Measurements from ENCODE around the gene AMDHD2.

AMDHD2 gene

DNA sequence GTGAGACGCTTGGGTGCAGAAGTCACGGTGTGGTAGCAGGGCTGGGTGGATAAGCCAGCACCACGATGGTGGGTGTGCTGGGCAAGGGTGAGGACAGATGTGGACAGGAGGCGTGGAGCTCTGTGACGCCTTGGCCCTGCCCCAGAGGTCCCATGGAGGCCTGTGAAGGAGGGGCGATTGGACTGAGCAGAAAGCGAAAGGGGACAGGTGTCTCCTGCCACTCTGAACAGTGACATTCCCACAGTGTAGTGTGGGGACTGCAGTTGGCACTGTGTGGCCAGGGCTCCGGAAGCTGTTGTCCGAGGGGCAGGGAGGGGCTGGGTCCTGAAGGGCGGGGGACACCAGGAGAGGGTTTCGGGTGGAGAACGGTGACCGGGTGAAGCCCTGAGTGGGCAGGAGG, 37.9 kb upstream of the AMDHD2 start:
- Histone ChIP-seq H3K27me3 (replicated peaks in 2 of 5; ENCODE audit: control insufficient read depth in 4 of 5, insufficient read depth in 5 of 5, low read length in 4 of 5) (no peaks in the 10 kb centered on the region), H3K27ac (ENCODE audit: insufficient read depth in 1 of 2, low read depth in 1 of 2, low read length in 2 of 2, poor library complexity in 1 of 2, severe bottlenecking in 2 of 2) (no peak overlapping the region), H3K36me3 (ENCODE audit: control insufficient read depth in 4 of 4, insufficient read depth in 4 of 4, low read length in 3 of 4) (peaks cover 0 to 33% (median 2%) of the 10 kb centered on the region in 4 experiments), H3K4me3 (ENCODE audit: control insufficient read depth in 1 of 7, extremely low read depth in 1 of 7, insufficient read depth in 4 of 7, low read depth in 2 of 7, low read length in 6 of 7) (no peak overlapping the region), H3K9me3 (ENCODE audit: control extremely low read depth in 1 of 5, control insufficient read depth in 4 of 5, insufficient read depth in 2 of 5, low read depth in 1 of 5, low read length in 4 of 5) (no peaks in the 10 kb centered on the region), H3K4me1 (ENCODE audit: control extremely low read depth in 1 of 4, control insufficient read depth in 4 of 4, insufficient read depth in 4 of 4, low read length in 3 of 4) (peaks cover 2 to 28% (median 21%) of the 10 kb centered on the region in 4 experiments)
- no peak for DNase-seq
- WGBS (ENCODE audit: insufficient coverage), result 96% methylated on average over 11 of the region's 13 CpGs
- POLR2A ChIA-PET, result no interaction called here
- CTCF ChIA-PET, result interaction anchor here (0.9 to 1.5 kb wide), 4 partner anchors 9 to 25 kb away, joined by 3 to 4 read pairs (median 3); no protein-coding TSS in a partner anchor

DNA sequence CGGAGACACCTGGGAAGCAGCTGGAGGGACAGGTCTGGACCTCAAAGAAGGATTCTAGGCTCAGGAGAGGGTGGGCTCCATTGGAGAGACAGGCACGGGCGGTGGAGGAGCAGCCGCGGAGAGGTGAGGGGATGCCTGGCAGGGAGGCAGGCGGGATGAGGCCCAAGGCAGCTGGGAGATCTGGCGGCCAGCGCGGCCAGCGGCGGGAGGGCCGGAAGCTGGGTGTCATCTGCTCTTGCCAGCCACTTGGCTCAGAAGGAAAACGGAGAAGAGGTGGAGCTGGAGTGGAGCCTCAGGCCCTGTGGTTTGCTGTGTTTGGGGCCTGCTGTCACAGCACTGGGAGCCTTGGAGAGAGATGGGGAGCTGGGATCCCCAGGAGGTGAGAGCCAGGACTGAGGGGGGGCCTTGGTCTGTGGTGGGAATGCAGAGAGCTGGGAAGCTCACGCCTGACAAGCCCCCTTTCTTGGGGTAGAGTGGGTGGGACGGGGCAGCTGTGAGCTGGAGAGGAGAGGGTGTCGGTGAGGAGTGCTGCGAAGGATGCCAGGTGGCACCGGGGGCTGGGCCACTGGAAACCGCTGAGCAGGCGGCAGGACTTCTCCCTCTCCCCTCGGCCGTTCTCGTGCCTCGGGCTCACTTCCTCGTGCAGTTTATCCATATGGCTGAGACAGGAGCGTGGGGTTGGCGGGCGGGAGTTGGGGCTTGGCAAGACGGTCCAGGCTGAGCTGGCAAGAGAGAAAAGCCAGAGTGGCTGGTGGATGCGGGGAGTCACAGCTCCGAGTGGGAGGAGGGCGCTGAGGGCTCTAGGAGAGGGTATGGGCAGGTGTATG, 37.2 kb upstream of the AMDHD2 start:
- POLR2A ChIA-PET, result no interaction called here
- no peaks in the 10 kb centered on the region for H3K9me3 ChIP-seq (ENCODE audit: control extremely low read depth in 1 of 5, control insufficient read depth in 4 of 5, insufficient read depth in 2 of 5, low read depth in 1 of 5, low read length in 4 of 5)
- no peak for DNase-seq
- WGBS (ENCODE audit: insufficient coverage), result 98% methylated on average over 23 of the region's 32 CpGs
- peaks cover 0 to 33% (median 2%) of the 10 kb centered on the region in 4 experiments for H3K36me3 ChIP-seq (ENCODE audit: control insufficient read depth in 4 of 4, insufficient read depth in 4 of 4, low read length in 3 of 4)
- H3K4me1 ChIP-seq (ENCODE audit: control extremely low read depth in 1 of 4, control insufficient read depth in 4 of 4, insufficient read depth in 4 of 4, low read length in 3 of 4), result peaks cover 2 to 35% (median 28%) of the 10 kb centered on the region in 4 experiments
- no peak overlapping the region for H3K4me3 ChIP-seq (ENCODE audit: control insufficient read depth in 1 of 7, extremely low read depth in 1 of 7, insufficient read depth in 4 of 7, low read depth in 2 of 7, low read length in 6 of 7)
- CTCF ChIA-PET, result interaction anchor here (0.9 to 1.5 kb wide), 5 partner anchors 10 to 24 kb away, joined by 3 to 6 read pairs (median 3); no protein-coding TSS in a partner anchor
- no peaks in the 10 kb centered on the region for H3K27me3 ChIP-seq (replicated peaks in 2 of 5; ENCODE audit: control insufficient read depth in 4 of 5, insufficient read depth in 5 of 5, low read length in 4 of 5)
- H3K27ac ChIP-seq (ENCODE audit: insufficient read depth in 1 of 2, low read depth in 1 of 2, low read length in 2 of 2, poor library complexity in 1 of 2, severe bottlenecking in 2 of 2), result no peak overlapping the region

DNA sequence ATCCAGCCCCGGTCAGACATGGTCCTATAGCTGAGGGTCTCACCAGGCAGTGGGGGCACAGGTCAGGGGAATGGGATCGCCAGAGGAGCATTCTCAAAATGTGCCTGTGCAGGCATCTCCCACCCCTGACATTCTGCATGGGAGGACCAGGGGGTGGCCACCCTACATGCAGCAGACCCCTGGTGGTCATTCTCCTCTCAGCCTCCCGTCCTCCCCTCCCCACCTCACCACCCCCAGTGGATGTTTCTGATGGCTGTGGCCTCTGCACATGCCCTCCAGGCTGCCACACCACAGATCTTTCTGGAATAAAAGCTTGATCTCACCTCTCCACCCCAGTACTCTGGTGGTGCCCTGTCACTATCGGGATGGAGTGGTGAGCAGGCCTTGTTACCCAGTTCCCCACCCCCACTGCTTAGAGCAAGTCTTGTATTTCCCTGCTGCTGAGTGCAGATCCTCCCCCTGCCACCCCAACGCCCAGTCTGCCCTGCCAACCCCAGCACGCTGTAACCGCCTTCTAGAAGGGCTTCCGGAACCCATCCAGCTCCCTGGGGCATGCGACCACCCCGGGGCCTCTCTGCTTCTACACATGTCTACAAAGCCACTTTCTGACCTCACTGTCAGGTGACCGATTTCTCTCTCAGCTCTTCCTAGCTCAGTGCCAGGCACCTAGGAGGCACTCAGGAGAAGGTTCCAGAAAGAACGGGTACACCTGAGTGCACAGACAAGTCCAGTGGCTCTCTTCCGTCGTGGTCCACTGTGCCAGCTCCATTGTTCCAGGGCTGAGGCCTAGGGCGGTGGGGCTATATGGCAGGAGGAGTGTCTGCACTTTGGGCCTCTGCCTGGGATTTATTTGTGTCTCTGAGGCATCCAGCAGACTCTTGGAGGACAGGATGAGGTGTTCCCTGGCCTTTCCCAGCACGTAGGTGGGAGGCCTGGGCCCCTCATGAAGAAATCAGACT, 36.0 kb upstream of the AMDHD2 start:
- Histone ChIP-seq H3K27ac (ENCODE audit: insufficient read depth in 1 of 2, low read depth in 1 of 2, low read length in 2 of 2, poor library complexity in 1 of 2, severe bottlenecking in 2 of 2) (no peak overlapping the region), H3K9me3 (ENCODE audit: control extremely low read depth in 1 of 5, control insufficient read depth in 4 of 5, insufficient read depth in 2 of 5, low read depth in 1 of 5, low read length in 4 of 5) (no peaks in the 10 kb centered on the region), H3K4me1 (ENCODE audit: control extremely low read depth in 1 of 4, control insufficient read depth in 4 of 4, insufficient read depth in 4 of 4, low read length in 3 of 4) (peaks cover 2 to 41% (median 34%) of the 10 kb centered on the region in 4 experiments), H3K27me3 (replicated peaks in 2 of 5; ENCODE audit: control insufficient read depth in 4 of 5, insufficient read depth in 5 of 5, low read length in 4 of 5) (no peaks in the 10 kb centered on the region), H3K36me3 (ENCODE audit: control insufficient read depth in 4 of 4, insufficient read depth in 4 of 4, low read length in 3 of 4) (peaks cover 0 to 32% (median under 1%) of the 10 kb centered on the region in 4 experiments), H3K4me3 (ENCODE audit: control insufficient read depth in 1 of 7, extremely low read depth in 1 of 7, insufficient read depth in 4 of 7, low read depth in 2 of 7, low read length in 6 of 7) (no peak overlapping the region)
- WGBS (ENCODE audit: insufficient coverage), result 93% methylated on average over 16 of the region's 16 CpGs
- ChIA-PET CTCF (interaction anchor here (1.0 to 1.3 kb wide), 3 partner anchors 15 to 22 kb away, joined by 3 to 6 read pairs (median 3); no protein-coding TSS in a partner anchor), POLR2A (no interaction called here)
- no peak for DNase-seq

DNA sequence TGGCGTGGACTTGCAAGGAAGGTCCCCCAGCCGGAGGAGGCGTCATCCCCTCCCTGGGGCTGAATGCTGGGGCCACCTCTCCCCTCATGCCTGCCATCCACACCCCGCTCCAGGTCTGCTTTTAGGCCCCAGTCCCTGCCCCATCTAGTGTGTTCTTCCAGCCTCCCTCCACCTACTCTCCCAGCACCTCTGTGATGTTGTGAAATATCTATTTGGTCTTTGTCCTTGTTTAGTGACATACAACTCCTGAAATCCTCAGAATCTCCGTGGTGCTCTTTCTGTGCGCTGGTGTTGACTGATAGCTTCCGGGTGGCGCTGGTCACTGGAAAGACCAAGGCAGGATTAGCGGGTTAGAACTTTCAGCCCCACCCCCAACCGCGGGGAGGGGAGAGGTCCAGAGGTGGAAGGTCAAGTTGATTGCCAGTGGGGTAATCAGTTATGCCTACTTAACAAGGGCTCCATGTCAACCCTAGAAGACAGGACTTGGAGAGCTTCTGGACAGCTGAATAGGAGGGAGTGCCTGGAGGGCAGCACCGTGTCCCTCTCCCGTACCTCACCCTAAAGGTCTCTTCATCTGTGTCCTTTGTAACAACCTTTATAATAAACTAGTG, 35.2 kb upstream of the AMDHD2 start:
- Histone ChIP-seq H3K4me3 (ENCODE audit: control insufficient read depth in 1 of 7, extremely low read depth in 1 of 7, insufficient read depth in 4 of 7, low read depth in 2 of 7, low read length in 6 of 7) (no peak overlapping the region), H3K4me1 (ENCODE audit: control extremely low read depth in 1 of 4, control insufficient read depth in 4 of 4, insufficient read depth in 4 of 4, low read length in 3 of 4) (peaks cover 2 to 41% (median 34%) of the 10 kb centered on the region in 4 experiments), H3K27ac (ENCODE audit: insufficient read depth in 1 of 2, low read depth in 1 of 2, low read length in 2 of 2, poor library complexity in 1 of 2, severe bottlenecking in 2 of 2) (no peak overlapping the region), H3K36me3 (ENCODE audit: control insufficient read depth in 4 of 4, insufficient read depth in 4 of 4, low read length in 3 of 4) (peaks cover 0 to 29% (median 0%) of the 10 kb centered on the region in 4 experiments), H3K27me3 (replicated peaks in 2 of 5; ENCODE audit: control insufficient read depth in 4 of 5, insufficient read depth in 5 of 5, low read length in 4 of 5) (no peaks in the 10 kb centered on the region), H3K9me3 (ENCODE audit: control extremely low read depth in 1 of 5, control insufficient read depth in 4 of 5, insufficient read depth in 2 of 5, low read depth in 1 of 5, low read length in 4 of 5) (no peaks in the 10 kb centered on the region)
- POLR2A ChIA-PET, result no interaction called here
- no peak for DNase-seq
- WGBS (ENCODE audit: insufficient coverage), result 95% methylated on average over 10 of the region's 13 CpGs
- CTCF ChIA-PET, result interaction anchor here (0.9 to 6.0 kb wide), 5 partner anchors 9 to 55 kb away, joined by 3 to 42 read pairs (median 11); partner anchors contain the start of genes CCNF and TBC1D24

DNA sequence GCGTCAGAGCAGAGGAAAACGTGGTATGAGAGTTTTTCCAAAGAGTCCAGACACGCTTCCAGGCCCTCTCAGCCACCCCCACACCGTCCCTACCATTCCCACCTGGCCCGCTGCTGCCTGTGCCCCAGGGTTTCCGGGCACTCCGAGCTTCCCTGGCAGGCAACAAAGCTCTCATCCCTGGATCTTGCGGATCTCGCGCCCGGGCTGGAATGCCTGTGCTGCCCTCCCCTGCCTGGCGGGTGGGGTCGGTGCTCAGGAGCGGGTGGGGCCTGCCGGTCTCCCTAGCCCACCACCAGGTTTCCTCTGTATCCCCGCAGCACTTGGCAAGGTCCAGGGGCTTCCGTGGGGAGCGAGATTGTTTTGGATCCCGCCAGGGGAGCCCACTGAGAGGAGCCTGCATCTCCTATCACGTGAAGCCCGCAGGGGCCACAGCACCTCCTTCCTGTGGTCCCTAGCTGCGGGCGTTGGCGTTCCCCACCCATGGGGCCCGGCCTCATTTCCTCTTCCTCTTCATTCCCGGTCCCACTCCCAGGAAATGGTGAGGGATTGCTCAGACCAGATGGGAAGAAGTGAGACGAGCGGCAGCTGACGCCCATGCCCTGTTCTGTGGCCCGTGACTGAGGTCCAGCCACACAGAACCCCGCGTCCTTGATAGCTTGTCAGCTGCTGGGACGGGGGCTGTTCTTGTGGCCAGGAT, 34.2 kb upstream of the AMDHD2 start:
- no peak for DNase-seq
- Histone ChIP-seq H3K9me3 (ENCODE audit: control extremely low read depth in 1 of 5, control insufficient read depth in 4 of 5, insufficient read depth in 2 of 5, low read depth in 1 of 5, low read length in 4 of 5) (no peaks in the 10 kb centered on the region), H3K36me3 (ENCODE audit: control insufficient read depth in 4 of 4, insufficient read depth in 4 of 4, low read length in 3 of 4) (peaks cover 0 to 31% (median 0%) of the 10 kb centered on the region in 4 experiments), H3K27me3 (replicated peaks in 2 of 5; ENCODE audit: control insufficient read depth in 4 of 5, insufficient read depth in 5 of 5, low read length in 4 of 5) (no peaks in the 10 kb centered on the region), H3K4me3 (ENCODE audit: control insufficient read depth in 1 of 7, extremely low read depth in 1 of 7, insufficient read depth in 4 of 7, low read depth in 2 of 7, low read length in 6 of 7) (no peak overlapping the region), H3K4me1 (ENCODE audit: control extremely low read depth in 1 of 4, control insufficient read depth in 4 of 4, insufficient read depth in 4 of 4, low read length in 3 of 4) (peaks cover 2 to 41% (median 34%) of the 10 kb centered on the region in 4 experiments), H3K27ac (ENCODE audit: insufficient read depth in 1 of 2, low read depth in 1 of 2, low read length in 2 of 2, poor library complexity in 1 of 2, severe bottlenecking in 2 of 2) (no peak overlapping the region)
- 42% methylated on average over 11 of the region's 33 CpGs for WGBS (ENCODE audit: insufficient coverage)
- ChIA-PET CTCF (interaction anchor here (0.9 to 6.0 kb wide), 11 partner anchors 8 to 63 kb away, joined by 3 to 42 read pairs (median 4); partner anchors contain the start of genes CCNF, NTN3 and TBC1D24), POLR2A (no interaction called here)
